Ascending aorta (tissue), 2 donors: Measurements from ENCODE around the gene WNT2. TPM values are rescaled to one million over a fixed set of nuclear protein-coding genes. Genes with fewer than 3 reads are reported as not detected.

Source experiments
- DNase-seq, 2 donors: peaks; one replicate each; pipeline ENCODE4 v3.0.0-alpha.2; 2019; ENCODE audit warnings: low spot score in 2 of 2
- H3K27ac ChIP-seq, 2 donors: fragments of 200-600 bp; sonication (generic); one replicate each; pipeline ENCODE4 v1.5.1; 2016 to 2017; ENCODE audit warnings: mild to moderate bottlenecking in 1 of 2
- H3K27me3 ChIP-seq: fragments of 200-600 bp; sonication (generic); one replicate; pipeline ENCODE4 v1.5.1; 2017
- H3K36me3 ChIP-seq, 2 donors: fragments of 200-600 bp; sonication (generic); one replicate each; pipeline ENCODE4 v1.5.1; 2016
- H3K4me1 ChIP-seq, 2 donors: fragments of 200-600 bp; sonication (generic); one replicate each; pipeline ENCODE4 v1.5.1; 2016 to 2017; ENCODE audit warnings: mild to moderate bottlenecking in 1 of 2
- H3K4me3 ChIP-seq, 2 donors: fragments of 200-600 bp; sonication (generic); one replicate each; pipeline ENCODE4 v1.5.1; 2016 to 2017; ENCODE audit warnings: mild to moderate bottlenecking in 1 of 2
- H3K9me3 ChIP-seq, 2 donors: fragments of 200-600 bp; sonication (generic); one replicate each; pipeline ENCODE4 v1.5.1; 2016
- intact Hi-C: fragments of 100-400 bp; cut with DNase I; formaldehyde crosslinking; loops from one replicate; pipeline ENCODE4 v1.15.1; 2023
- total RNA-seq: library from RNA; depleted of rRNA; stranded (reverse); fragments of >200 nt; gene quantifications from one replicate; pipeline ENCODE4 v1.1.0, GENCODE V29; 2016
- TF ChIP-seq, protein P1 (sequence below), 3 experiments: fragments of 200-600 bp in 2 of 3; fragments of 450-650 bp in 1 of 3; sonication (generic) in 2 of 3; IDR thresholded peaks; one replicate each; pipeline ENCODE4 v1.5.1; 2016 to 2019; ENCODE audit warnings: antibody characterized with exemption in 3 of 3, mild to moderate bottlenecking in 1 of 3, moderate library complexity in 1 of 3

WNT2 gene
- total RNA-seq, 1 donor from 2014 or later: 6.1 TPM

DNA sequence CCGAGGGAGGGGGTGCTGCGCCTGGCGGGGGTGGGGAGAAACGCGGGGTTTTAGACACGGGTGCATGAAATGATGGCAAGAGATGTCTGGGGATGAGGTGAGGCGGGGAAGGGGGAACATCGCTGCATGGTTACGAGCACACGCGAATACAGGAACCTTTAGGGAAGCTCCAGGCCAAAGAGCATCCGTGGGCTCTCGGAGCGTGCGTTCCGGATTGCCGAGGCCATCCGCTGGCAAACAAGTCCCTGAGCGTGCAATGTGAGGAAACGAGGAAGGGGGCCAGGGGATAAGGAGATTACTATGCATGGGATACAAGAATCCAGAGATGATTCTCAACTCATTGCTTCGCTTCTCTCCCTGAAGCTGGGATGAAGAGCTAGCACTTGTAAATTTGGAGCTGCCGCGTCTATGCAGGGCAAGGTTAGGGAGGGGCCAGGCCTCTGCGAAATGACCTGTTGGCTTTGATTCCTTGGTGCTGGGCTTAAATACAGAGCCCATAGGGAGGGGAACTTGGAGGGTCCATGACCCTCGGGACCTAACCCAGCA lies 520 bp upstream of the WNT2 start:
- peak overlapping the region; percentile 61 to 67 for H3K4me3 ChIP-seq
- DNase-seq: no peak
- peaks cover 0 to 4% of the 10 kb centered on the region in 2 donors for H3K4me1 ChIP-seq
- intact Hi-C loops: no loop called here
- H3K9me3 ChIP-seq: no peaks in the 10 kb centered on the region
- TF ChIP-seq, protein P1, sequence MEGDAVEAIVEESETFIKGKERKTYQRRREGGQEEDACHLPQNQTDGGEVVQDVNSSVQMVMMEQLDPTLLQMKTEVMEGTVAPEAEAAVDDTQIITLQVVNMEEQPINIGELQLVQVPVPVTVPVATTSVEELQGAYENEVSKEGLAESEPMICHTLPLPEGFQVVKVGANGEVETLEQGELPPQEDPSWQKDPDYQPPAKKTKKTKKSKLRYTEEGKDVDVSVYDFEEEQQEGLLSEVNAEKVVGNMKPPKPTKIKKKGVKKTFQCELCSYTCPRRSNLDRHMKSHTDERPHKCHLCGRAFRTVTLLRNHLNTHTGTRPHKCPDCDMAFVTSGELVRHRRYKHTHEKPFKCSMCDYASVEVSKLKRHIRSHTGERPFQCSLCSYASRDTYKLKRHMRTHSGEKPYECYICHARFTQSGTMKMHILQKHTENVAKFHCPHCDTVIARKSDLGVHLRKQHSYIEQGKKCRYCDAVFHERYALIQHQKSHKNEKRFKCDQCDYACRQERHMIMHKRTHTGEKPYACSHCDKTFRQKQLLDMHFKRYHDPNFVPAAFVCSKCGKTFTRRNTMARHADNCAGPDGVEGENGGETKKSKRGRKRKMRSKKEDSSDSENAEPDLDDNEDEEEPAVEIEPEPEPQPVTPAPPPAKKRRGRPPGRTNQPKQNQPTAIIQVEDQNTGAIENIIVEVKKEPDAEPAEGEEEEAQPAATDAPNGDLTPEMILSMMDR (IDR thresholded peaks at IDR 0.05): no peak
- H3K36me3 ChIP-seq: no peaks in the 10 kb centered on the region
- no peak overlapping the region for H3K27ac ChIP-seq
- H3K27me3 ChIP-seq: no peaks in the 10 kb centered on the region

DNA sequence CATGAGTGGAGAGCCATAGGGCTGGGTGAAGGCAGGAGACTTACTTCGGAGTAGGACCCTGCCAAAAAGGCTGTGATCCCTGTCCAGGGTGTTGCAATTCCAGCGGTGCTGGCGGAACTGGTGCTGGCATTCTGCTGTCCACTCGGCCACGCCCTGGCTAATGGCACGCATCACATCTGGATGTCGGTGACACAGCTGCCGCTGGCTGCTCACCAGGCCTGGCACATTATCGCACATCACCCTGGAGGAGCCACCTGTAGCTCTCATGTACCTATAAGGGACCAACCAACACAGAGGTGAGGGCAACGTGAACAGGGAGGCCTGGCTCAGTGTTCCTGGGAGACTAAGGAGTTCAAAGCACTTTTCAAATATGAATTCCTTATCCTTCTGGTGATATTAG lies 2.3 kb downstream of the WNT2 start:
- TF ChIP-seq, protein P1 (IDR thresholded peaks at IDR 0.05): no peak
- no peak for DNase-seq
- intact Hi-C loops: no loop called here
- Histone ChIP-seq H3K27ac (no peak overlapping the region), H3K9me3 (no peaks in the 10 kb centered on the region), H3K4me3 (no peak overlapping the region), H3K27me3 (no peaks in the 10 kb centered on the region), H3K4me1 (peaks cover 0 to 4% of the 10 kb centered on the region in 2 donors), H3K36me3 (no peaks in the 10 kb centered on the region)

DNA sequence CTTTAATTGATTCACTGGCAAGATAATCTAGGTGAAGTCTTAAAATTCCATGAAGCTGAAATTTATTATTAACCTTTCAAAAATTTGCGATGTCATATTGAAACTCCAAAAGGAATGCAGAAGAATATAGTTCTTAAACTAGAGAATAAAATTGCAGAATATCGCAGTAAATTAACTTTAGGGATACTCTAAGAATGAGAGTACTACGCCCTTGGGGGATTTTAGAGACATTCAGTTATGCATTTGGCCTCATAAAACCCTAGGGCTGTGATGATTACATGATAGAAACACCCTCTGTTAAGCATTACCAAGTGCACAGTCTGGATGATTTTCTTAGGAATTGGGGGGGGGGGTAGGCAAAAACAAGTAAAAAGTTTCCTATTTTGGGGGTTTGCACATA lies 3.7 kb downstream of the WNT2 start:
- Histone ChIP-seq H3K27me3 (no peaks in the 10 kb centered on the region), H3K9me3 (no peaks in the 10 kb centered on the region), H3K36me3 (no peaks in the 10 kb centered on the region), H3K4me1 (peaks cover 0 to 4% of the 10 kb centered on the region in 2 donors), H3K4me3 (no peak overlapping the region), H3K27ac (no peak overlapping the region)
- TF ChIP-seq, protein P1 (IDR thresholded peaks at IDR 0.05): no peak
- intact Hi-C loops: no loop called here
- DNase-seq: no peak

DNA sequence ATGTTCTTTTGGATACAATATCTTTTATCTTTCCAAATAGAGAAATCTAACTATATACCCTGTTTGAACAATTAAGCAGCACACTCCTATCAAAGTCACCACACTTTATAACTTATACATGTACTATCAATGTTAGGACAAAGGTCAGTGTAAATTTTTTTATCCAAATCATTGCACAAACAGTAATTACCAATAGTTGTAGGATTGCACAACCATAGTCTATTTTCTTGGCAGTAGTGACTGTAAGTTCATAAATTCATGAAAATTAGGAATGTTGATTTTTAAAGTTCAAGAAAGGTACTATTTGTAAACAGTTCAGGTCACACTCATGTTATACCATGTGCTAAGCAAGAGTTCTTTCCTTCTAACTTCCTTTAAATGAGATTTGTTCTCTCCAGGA lies 9.3 kb downstream of the WNT2 start:
- intact Hi-C loops: no loop called here
- H3K4me3 ChIP-seq: no peak overlapping the region
- no peaks in the 10 kb centered on the region for H3K36me3 ChIP-seq
- no peaks in the 10 kb centered on the region for H3K9me3 ChIP-seq
- H3K27ac ChIP-seq: no peak overlapping the region
- DNase-seq: no peak
- no peaks in the 10 kb centered on the region for H3K27me3 ChIP-seq
- TF ChIP-seq, protein P1 (IDR thresholded peaks at IDR 0.05): no peak
- H3K4me1 ChIP-seq: no peaks in the 10 kb centered on the region

DNA sequence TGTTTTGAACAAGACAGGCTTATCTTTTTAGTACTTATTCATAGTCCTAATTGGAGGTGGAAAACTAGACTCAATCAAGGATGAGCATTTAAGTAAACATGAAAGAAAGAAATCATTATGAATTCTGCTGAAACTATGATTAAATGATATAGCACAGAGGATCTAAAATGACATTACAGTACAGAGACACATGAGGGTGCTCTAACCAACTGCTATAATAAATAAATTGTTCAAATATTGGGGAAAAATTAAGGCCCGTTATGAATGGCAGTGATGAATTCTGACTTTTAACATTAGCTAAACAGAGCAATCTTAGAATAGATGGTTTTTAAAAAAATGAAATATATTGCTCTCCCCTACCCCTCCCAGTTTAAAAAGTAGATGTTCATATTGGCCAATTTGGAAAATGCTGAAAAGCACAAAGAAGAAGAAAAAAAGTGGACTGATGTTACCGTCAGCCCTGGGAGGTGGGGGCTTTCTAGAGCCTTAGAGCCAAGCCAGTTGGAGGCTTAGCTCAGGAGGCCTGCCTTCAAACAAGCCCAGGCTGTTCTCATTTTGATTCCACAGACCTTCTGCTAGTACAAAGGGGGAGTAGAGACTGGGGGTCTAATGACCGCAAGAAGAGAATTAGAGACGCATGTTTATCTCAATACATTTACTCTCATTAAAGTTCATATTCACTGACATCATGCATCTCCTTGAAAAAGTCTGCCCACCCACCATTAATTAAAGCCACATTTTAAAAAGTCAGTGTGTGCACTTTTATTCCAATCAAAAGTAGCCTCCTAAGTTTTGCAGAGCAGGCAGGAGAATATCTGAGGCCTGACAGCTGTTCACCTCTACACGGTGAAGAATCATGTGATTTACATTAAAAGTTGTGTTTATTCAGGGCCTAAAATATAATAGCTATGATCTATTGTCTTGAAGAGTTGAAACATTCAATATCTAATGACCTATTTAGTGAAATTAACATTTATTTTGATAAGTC lies 10.0 kb downstream of the WNT2 start:
- intact Hi-C loops: no loop called here

More for the DNA sequence above, 10.0 kb downstream of the WNT2 start:
- Histone ChIP-seq H3K36me3 (no peaks in the 10 kb centered on the region), H3K4me3 (no peak overlapping the region), H3K27ac (no peak overlapping the region), H3K27me3 (no peaks in the 10 kb centered on the region), H3K9me3 (no peaks in the 10 kb centered on the region), H3K4me1 (no peaks in the 10 kb centered on the region)
- TF ChIP-seq, protein P1 (IDR thresholded peaks at IDR 0.05): peak in 1 of 3 experiments; percentile 3
- DNase-seq: no peak
